HG03280 (cell line): Measurements from ENCODE around the gene C17orf75.
"Not testable (repeated sequence)": the region's sequence is repeated elsewhere in the genome, so short reads cannot be mapped to it uniquely, and the experiment has no call there.

Experiments used
- ATAC-seq: cut with Tn5 transposase; IDR thresholded peaks from one replicate; pipeline ENCODE4 v1.9.1; 2021; ENCODE audit warnings: mild to moderate bottlenecking, moderate library complexity; ENCODE audit not compliant: unreplicated experiment

Gene C17orf75

GRCh38 chr17:32341857-32342602 lies at the start of gene C17orf75:
TSS of gene C17orf75 (minus strand) at chr17:32342173. CDS start at chr17:32342139, 34 bp downstream.
- ATAC-seq = peak; percentile 89

- ATAC-seq = no peak
Measured at GRCh38 chr17:32388613-32389459, 46.9 kb upstream of the C17orf75 start.

GRCh38 chr17:32388128-32388527 lies 46.2 kb upstream of the C17orf75 start:
- not testable (repeated sequence) for ATAC-seq

- ATAC-seq = no peak
Measured at GRCh38 chr17:32386844-32387243, 44.9 kb upstream of the C17orf75 start.

- ATAC-seq = no peak
Measured at GRCh38 chr17:32385971-32386370, 44.0 kb upstream of the C17orf75 start.

DNA sequence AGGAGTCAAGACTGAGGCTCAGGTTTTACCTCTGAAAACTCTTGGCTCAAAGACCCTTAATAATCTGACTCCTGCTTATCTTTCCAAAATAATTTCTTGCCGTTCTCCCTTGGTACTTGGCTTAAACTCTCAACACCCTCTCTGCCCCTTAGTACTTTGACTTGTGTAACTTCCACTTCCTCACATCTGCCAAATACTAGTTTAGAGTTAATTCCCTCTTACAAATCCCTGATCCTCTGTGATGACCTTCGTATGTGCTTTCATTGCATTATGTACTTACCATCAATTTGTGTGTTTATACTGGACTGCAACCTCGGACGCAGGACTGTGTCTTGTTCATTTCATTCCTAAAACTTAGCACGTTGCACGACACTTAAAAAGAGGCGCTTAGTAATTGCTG lies 43.1 kb upstream of the C17orf75 start:
- ATAC-seq = no peak

DNA sequence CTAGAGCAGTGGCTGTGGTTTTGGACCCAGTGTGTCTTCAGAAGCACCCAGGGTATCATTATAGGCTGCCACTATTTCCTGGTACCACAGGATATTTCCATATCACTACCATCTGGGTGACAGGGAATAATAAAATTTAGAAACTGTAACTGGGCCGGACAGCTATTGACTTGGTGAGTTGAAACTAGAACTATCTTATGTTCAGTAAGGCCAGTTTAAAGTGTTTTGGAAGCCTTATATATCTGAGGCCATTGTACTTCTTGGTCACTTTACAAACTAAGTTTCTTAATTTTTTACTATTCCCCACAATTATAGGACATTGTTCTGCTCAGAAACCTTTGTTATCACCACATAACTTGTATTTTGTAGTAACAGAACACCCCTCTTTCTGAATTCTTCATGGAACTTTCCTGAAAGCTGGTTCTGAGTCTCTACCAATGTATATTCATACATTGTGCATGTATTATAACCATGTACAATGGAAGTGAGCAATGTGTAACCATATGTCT lies 42.0 kb upstream of the C17orf75 start:
- ATAC-seq = no peak

DNA sequence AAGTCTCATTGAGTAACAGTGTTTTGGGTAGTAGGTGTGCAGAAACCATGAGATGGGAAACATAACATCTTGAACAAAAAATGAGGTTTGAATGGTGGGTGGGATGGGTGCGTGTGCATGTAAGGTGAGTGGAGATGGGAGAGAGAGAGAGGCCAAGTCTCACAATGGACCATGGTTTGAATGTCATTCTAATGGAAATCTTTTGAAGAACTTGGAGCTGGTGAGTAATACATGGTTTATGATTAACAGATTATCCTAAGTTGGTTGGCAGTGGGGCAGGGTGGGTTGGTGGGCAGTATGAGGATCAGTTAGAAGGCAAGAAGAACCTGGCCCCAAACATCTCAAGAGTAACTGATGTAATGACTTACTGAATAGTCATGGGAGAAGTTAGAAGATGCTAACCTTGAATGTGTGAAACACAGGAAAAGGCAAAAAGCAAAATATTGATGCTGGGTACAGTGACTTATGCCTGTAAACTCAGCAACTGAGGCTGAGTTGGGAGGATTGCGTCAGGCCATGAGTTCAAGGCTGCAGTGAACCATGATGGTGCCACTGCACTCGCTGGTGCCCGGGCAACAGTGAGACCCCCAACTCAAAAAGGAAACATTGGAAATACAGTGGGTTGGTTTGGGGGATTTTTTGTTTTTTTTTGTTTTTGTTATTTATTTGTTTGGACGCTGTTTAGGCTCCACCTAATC lies 40.7 kb upstream of the C17orf75 start:
- ATAC-seq = no peak

GRCh38 chr17:32370426-32370825 lies 28.5 kb upstream of the C17orf75 start:
- ATAC-seq = no peak

DNA sequence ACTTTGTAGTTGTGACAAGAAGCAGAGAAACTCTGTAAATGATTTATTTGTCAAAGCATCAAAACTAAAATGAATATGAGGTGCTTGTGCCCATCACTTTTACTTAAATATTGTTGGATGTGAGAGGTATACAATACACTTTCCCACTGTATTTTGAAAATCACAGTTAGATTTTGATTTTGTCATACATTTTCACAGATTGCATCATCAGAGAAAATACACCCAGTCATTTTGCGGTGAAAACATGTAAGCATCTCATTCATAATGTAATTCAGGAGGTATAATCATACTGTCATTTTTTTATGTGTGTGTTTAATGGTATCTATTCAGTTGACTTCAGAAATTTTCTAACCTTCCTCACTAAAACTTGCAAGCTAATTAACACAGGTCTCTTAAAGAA lies 19.3 kb upstream of the C17orf75 start:
- ATAC-seq = no peak

GRCh38 chr17:32357615-32358014 lies 15.6 kb upstream of the C17orf75 start:
- ATAC-seq = no peak

DNA sequence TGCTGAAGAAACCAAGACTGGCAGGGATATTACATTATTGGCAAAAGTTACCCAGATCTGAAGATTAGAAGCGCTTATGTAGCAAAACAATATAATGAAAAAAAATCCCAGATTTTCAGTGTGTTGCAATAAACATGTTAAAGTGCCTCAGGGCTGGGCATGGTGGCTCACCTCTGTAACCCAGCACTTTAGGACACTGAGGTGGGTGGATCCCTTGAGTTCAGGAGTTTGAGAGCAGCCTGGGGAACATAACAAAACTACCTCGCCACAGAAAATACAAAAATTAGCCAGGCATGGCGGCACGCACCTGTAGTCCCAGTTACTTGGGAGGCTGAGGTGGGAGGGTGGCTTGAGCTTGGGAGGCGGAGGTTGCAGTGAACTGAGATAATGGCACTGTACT lies 14.8 kb upstream of the C17orf75 start:
- no peak for ATAC-seq

DNA sequence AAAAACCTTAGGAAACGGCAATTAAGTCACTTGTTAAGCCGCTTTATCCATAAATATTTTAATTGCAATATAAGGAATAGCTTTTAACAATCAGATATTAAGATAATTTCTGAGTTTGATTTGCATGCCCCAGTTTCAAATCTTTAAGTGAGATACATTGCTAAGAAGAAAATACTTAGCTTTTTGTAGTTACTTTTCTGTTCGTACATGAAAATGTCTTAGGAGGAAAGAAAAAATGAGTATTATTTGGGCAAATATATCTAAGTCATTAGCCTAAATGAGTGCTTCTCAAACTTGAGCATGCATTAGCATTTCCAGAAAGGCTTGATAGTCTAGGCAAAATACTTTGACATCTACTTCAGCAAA lies 14.4 kb upstream of the C17orf75 start:
- ATAC-seq = no peak

- no peak for ATAC-seq
Measured at GRCh38 chr17:32355649-32356377, 13.8 kb upstream of the C17orf75 start.

- ATAC-seq = not testable (repeated sequence)
Measured at GRCh38 chr17:32352734-32353133, 10.8 kb upstream of the C17orf75 start.

- peak; percentile 17 for ATAC-seq
Measured at GRCh38 chr17:32350666-32351418, 8.9 kb upstream of the C17orf75 start.

DNA sequence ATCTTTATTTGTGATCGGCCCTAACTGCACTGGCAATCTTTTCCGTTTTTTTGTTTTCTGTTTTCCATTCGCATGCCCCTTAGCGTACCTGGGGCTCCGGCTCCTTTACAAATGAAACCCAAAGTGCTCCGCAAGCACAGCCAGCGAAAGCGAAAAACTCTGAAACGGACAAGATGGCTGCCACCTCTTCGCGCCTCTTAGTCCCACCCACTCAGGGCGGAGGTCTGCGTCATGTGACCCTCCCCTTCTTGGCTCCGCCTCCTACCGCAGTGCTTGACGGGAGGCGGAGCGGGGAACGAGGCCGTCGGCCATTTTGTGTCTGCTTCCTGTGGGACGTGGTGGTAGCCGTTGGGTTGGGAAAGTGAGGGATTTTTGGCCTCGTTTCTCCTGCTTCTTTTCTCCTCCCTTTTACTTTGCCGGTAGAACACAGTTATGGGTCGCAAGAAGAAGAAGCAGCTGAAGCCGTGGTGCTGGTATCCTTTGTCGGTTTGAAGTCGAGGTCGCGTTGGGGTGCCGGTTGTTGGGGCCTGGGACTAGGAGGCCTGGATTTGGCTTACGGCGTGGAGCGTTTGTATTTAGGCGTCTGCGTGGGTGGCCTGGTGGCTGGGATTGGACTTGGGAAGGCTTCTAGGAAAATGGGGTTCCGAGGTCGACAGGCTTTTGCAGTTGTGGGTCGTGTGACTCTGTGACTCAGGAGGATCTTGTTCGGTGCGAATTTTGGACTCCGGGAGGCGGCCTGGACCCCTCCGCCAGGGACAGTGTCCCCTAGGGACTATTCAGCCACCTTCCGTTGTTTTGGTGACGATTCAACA lies 8.1 kb upstream of the C17orf75 start, which contains the start of gene ZNF207:
Gene ZNF207 (plus strand): TSS at position 304 of the 812 bp plus-strand sequence. CDS start 129 bp downstream, at position 433.
- ATAC-seq = peak; percentile 96

DNA sequence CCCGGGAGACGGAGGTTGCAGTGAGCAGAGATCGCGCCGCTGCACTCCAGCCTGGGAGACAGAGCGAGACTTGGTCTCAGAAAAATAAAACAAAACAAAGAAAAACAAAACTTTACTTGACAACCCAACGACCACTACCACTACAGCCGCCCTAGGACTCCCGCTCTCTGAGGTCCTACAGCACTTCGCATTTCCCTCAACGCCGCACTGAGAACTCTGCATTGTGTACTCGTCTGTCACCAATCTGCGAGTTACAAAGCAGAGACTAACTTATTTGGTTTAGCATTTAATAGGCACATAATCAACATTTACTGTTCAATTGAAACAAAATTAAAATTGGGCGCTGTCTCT lies 7.5 kb upstream of the C17orf75 start:
- ATAC-seq = no peak

GRCh38 chr17:32348483-32348800 lies 6.5 kb upstream of the C17orf75 start:
- no peak for ATAC-seq
